Neural progenitor cell (in vitro differentiated cells): ENCODE results near the gene TSPAN18.

Source experiments
- CTCF ChIP-seq: fragments of 200-600 bp; sonication (generic); IDR thresholded peaks from 2 replicates; pipeline ENCODE4 v1.5.1; 2017; ENCODE audit warnings: antibody characterized with exemption, mild to moderate bottlenecking
- EZH2 ChIP-seq: fragments of 200-600 bp; sonication (generic); IDR thresholded peaks from 2 replicates; pipeline ENCODE4 v1.6.1; 2017; ENCODE audit warnings: antibody characterized with exemption, mild to moderate bottlenecking, moderate library complexity

GRCh38 chr11:44943696-44944095, 216.9 kb downstream of the TSPAN18 start:
- TF ChIP-seq CTCF (no peak), EZH2 (no peak)
